Left ventricle myocardium inferior (tissue), 1 donor: ENCODE measurements around the gene MAEL. TPM values are rescaled to one million over a fixed set of nuclear protein-coding genes. Genes with fewer than 3 reads are reported as not detected.

Experiments
- DNase-seq: peaks from one replicate; pipeline ENCODE4 v3.0.0-alpha.2; 2020
- H3K27ac ChIP-seq: fragments of 200-600 bp; replicated peaks from 2 replicates; pipeline ENCODE4 v1.8.0; 2021
- H3K27me3 ChIP-seq: fragments of 200-600 bp; 2 replicates; pipeline ENCODE4 v1.8.0; 2021; ENCODE audit warnings: low read depth
- H3K36me3 ChIP-seq: fragments of 200-600 bp; 2 replicates; pipeline ENCODE4 v1.8.0; 2021
- H3K4me1 ChIP-seq: fragments of 200-600 bp; 2 replicates; pipeline ENCODE4 v1.8.0; 2021
- H3K4me3 ChIP-seq: fragments of 200-600 bp; 2 replicates; pipeline ENCODE4 v1.8.0; 2021; ENCODE audit warnings: mild to moderate bottlenecking, moderate library complexity
- H3K9me3 ChIP-seq: fragments of 200-600 bp; replicated peaks from 2 replicates; pipeline ENCODE4 v1.8.0; 2021
- CTCF ChIP-seq: fragments of 200-600 bp; IDR thresholded peaks from 2 replicates; pipeline ENCODE4 v1.8.0; 2021; ENCODE audit warnings: antibody characterized with exemption, mild to moderate bottlenecking, borderline replicate concordance
- intact Hi-C: fragments of 100-400 bp; cut with micrococcal nuclease; formaldehyde crosslinking; loops from one replicate; pipeline ENCODE4 v1.11.0; 2022
- long read RNA-seq: library from polyadenylated mRNA; unstranded; transcript quantifications from one replicate; pipeline ENCODE4 v2.0.0, GENCODE V29; 2021
- total RNA-seq: library from RNA; stranded (reverse); fragmentation: NEBNext Ultra II Directional; extraction: Animal tissue kit (Norgen Biotek cat#: 25700); gene quantifications from one replicate; pipeline ENCODE4 v1.2.1, GENCODE V29; 2021
- donor health status: DM: no; HTN: yes; CAD: no; lungs with severe emphysema.

MAEL gene
- total RNA-seq: 1.4 TPM
- long read RNA-seq, partial matches to known transcripts: 0 of 4 reads
- long read RNA-seq, other reads (novel, unspliced or antisense): 4 of 4 reads

- H3K27ac ChIP-seq: no peak within 1 kb of the TSS
- no peaks in the 10 kb centered on the region for H3K27me3 ChIP-seq
- no peaks in the 10 kb centered on the region for H3K9me3 ChIP-seq
- H3K36me3 ChIP-seq: no peaks in the 10 kb centered on the region
- no peaks in the 10 kb centered on the region for H3K4me1 ChIP-seq
- DNase-seq: no peak
- no peak within 1 kb of the TSS for H3K4me3 ChIP-seq
- intact Hi-C loops: no loop called here
- TF ChIP-seq CTCF: no peak
Observed at GRCh38 chr1:166988974-166989515, at the start of gene MAEL. Gene MAEL (plus strand): TSS chr1:166989280. CDS start chr1:166989353, 73 bp downstream.

- no peak for DNase-seq
- H3K4me1 ChIP-seq: peaks cover 16% of the 10 kb centered on the region
- intact Hi-C loops: no loop called here
- H3K27me3 ChIP-seq: peaks cover 5% of the 10 kb centered on the region
- H3K27ac ChIP-seq: no peak overlapping the region
- no peak overlapping the region for H3K4me3 ChIP-seq
- TF ChIP-seq CTCF: no peak
- no peaks in the 10 kb centered on the region for H3K9me3 ChIP-seq
- no peaks in the 10 kb centered on the region for H3K36me3 ChIP-seq
Observed at GRCh38 chr1:166939741-166940375, 49.2 kb upstream of the MAEL start.

DNA sequence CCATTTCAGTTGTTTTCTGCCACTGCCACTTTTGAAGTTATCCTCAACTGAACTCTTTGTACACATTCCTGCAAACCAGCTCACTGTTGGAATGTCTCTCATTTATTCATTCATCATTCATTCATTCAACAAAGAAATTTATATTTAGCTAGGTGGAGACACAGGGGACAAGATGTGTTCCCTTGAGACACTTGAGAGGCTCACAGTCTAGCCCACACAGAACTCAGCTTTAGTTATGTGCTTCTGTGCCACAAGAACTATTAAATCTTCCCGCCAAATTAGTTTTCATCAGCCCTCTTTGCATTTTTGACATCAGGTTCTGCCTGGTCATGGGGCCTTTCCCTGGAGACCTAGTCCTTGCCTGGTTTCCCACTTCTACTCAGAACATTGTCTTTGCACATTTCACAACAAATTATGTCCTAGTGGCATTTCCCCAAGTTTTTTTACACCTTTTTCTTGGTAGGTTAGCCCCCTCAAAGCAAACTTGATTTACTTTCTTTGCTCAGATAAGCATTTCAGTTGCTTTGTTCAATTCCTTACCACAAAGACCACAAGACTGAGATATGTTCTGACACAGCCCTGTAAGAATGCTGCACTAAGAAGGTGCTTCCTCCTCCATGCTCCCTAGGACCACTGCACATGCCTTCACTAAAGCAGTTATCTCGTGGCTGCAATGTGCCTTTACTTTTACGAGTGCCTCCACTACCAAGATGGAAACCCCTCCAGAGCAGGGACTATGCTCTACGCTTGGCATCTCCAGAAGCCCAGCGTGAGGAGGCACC, 44.7 kb upstream of the MAEL start:
- H3K9me3 ChIP-seq: no peaks in the 10 kb centered on the region
- TF ChIP-seq CTCF: no peak
- no peaks in the 10 kb centered on the region for H3K36me3 ChIP-seq
- no peak for DNase-seq
- intact Hi-C loops: no loop called here
- H3K4me3 ChIP-seq: no peak overlapping the region
- H3K4me1 ChIP-seq: peaks cover 10% of the 10 kb centered on the region
- peaks cover 25% of the 10 kb centered on the region for H3K27me3 ChIP-seq
- no peak overlapping the region for H3K27ac ChIP-seq

DNA sequence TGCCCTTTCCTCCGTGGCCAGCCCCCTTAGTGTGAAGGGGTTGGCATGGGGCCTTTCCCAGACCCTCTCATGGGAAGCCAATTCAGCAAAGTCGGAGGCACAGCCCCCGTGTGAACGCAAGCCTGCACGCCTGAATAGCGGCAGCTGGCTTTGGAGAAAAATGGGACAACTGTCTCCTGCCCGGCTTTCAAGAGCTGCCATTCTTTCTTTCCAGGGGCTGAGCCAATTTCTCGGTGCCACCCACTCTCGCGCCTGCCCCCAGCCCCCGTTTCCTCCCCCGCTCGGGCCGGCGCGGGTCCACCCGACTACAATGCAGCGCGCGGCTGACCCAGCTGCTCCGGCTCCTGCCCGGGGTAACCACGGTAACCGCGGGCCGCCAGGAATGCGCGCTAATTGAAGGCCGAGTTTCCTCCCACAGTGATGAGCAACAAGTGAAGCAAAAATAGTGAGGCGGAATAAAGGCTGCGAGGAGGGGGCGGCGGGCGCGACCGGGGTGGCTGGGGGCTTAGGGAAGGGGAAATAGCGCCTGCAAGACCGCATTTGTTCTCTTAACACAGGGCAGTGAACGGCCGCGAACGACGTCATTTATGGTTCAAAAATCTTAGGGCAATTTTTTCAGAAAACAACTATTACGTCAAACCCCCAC, 41.6 kb upstream of the MAEL start:
- peaks cover 33% of the 10 kb centered on the region for H3K27me3 ChIP-seq
- H3K4me1 ChIP-seq: peaks cover 20% of the 10 kb centered on the region
- peak; percentile 25 for DNase-seq
- intact Hi-C loops: no loop called here
- H3K4me3 ChIP-seq: peak overlapping the region; percentile 61
- no peaks in the 10 kb centered on the region for H3K9me3 ChIP-seq
- H3K27ac ChIP-seq: no peak overlapping the region
- TF ChIP-seq CTCF: no peak
- no peaks in the 10 kb centered on the region for H3K36me3 ChIP-seq

DNA sequence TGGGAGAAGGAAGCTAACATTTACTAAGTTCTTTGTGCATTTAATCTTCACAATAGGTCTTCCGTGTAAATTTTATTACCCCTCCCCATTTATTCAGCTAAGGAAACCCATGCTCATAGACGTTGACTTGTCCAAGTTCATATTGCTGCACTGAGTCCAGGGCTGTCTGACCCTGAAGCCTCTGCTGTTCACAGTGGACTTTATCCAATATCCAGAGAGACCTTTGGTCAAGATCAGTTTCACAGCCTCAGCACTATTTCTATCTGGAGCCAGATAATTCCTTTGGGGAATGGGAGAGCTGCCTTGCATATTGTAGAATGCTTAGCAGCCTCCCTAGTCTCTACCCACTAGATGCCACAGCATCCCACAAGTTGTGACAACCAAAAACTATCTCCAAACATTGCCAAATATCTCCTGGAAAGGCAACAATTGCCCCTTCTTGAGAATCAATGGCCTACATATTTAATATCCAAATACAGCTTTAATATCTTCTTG, 40.2 kb upstream of the MAEL start:
- no peak overlapping the region for H3K27ac ChIP-seq
- no peaks in the 10 kb centered on the region for H3K36me3 ChIP-seq
- no peaks in the 10 kb centered on the region for H3K9me3 ChIP-seq
- intact Hi-C loops: no loop called here
- TF ChIP-seq CTCF: no peak
- peaks cover 33% of the 10 kb centered on the region for H3K27me3 ChIP-seq
- H3K4me1 ChIP-seq: peaks cover 22% of the 10 kb centered on the region
- DNase-seq: no peak
- no peak overlapping the region for H3K4me3 ChIP-seq
